WTC11 (cell line): ENCODE results near the gene NEK4. TPM values are rescaled to one million over a fixed set of nuclear protein-coding genes. Genes with fewer than 3 reads are reported as not detected.

Source experiments
- ATAC-seq: fragments of 200-7000 bp; cut with Tn5 transposase; 2 replicates; pipeline ENCODE4 v1.10.0; 2021; ENCODE audit warnings: mild to moderate bottlenecking, moderate library complexity
- CTCF ChIA-PET: fragments of 300-600 bp; sonication (Branson Sonifier 250); formaldehyde crosslinking; loops from one replicate; lab custom pipeline; 2021; ENCODE audit warnings: antibody characterized with exemption; lab: Charles Lee
- POLR2A ChIA-PET: fragments of 350-600 bp; sonication (Branson Sonifier 250); formaldehyde crosslinking; loops from one replicate; lab custom pipeline; 2021; ENCODE audit warnings: antibody characterized with exemption; lab: Charles Lee
- DNase-seq: peaks from one replicate; pipeline ENCODE4 v3.0.0; 2021; ENCODE audit warnings: low spot score
- H3K27ac Mint-ChIP-seq: 2 replicates; pipeline ENCODE4 v1.8.0; 2021; ENCODE audit warnings: mixed read lengths
- H3K27me3 Mint-ChIP-seq: 2 replicates; pipeline ENCODE4 v1.8.0; 2021; ENCODE audit warnings: low read depth, mild to moderate bottlenecking, moderate library complexity, mixed read lengths
- H3K36me3 Mint-ChIP-seq: 2 replicates; pipeline ENCODE4 v1.8.0; 2021; ENCODE audit warnings: mixed read lengths
- H3K4me1 Mint-ChIP-seq: 2 replicates; pipeline ENCODE4 v1.8.0; 2022; ENCODE audit warnings: mixed read lengths
- H3K4me3 Mint-ChIP-seq: 2 replicates; pipeline ENCODE4 v1.8.0; 2021; ENCODE audit warnings: mild to moderate bottlenecking, moderate library complexity, mixed read lengths
- H3K9me3 Mint-ChIP-seq: 2 replicates; pipeline ENCODE4 v1.8.0; 2021; ENCODE audit warnings: mixed read lengths
- ATF3 ChIP-seq: sonication (generic); formaldehyde crosslinking; conservative IDR thresholded peaks from 2 replicates; pipeline ENCODE4 v1.8.1; 2022; ENCODE audit warnings: mild to moderate bottlenecking, missing genetic modification reagents
- E2F1 ChIP-seq: sonication (generic); formaldehyde crosslinking; IDR thresholded peaks from 2 replicates; pipeline ENCODE4 v1.8.0; 2022; ENCODE audit warnings: mild to moderate bottlenecking, missing genetic modification reagents
- ELF4 ChIP-seq: sonication (generic); formaldehyde crosslinking; IDR thresholded peaks from 2 replicates; pipeline ENCODE4 v1.8.1; 2022; ENCODE audit warnings: low read depth, mild to moderate bottlenecking, moderate library complexity, missing genetic modification reagents
- ERG ChIP-seq: fragments of 250-450 bp; sonication (Bioruptor Pico); IDR thresholded peaks from 2 replicates; pipeline ENCODE4 v1.8.0; 2021; ENCODE audit warnings: mild to moderate bottlenecking
- FOXP4 ChIP-seq: sonication (generic); formaldehyde crosslinking; IDR thresholded peaks from 2 replicates; pipeline ENCODE4 v1.8.0; 2022; ENCODE audit warnings: mild to moderate bottlenecking, missing genetic modification reagents
- GABPB1 ChIP-seq: sonication (generic); formaldehyde crosslinking; IDR thresholded peaks from 2 replicates; pipeline ENCODE4 v1.8.1; 2023; ENCODE audit warnings: mild to moderate bottlenecking, missing genetic modification reagents
- GTF2I ChIP-seq: fragments of 250-450 bp; sonication (Bioruptor Pico); conservative IDR thresholded peaks from 2 replicates; pipeline ENCODE4 v1.4.0; 2021; ENCODE audit warnings: mild to moderate bottlenecking
- HMGXB4 ChIP-seq: sonication (generic); formaldehyde crosslinking; IDR thresholded peaks from 2 replicates; pipeline ENCODE4 v1.8.1; 2023; ENCODE audit warnings: mild to moderate bottlenecking, moderate library complexity, missing genetic modification reagents
- IRF1 ChIP-seq: sonication (generic); formaldehyde crosslinking; IDR thresholded peaks from 2 replicates; pipeline ENCODE4 v1.8.0; 2023; ENCODE audit warnings: missing genetic modification reagents
- IRF2 ChIP-seq: sonication (generic); formaldehyde crosslinking; IDR thresholded peaks from 2 replicates; pipeline ENCODE4 v1.8.0; 2022; ENCODE audit warnings: low read depth, missing genetic modification reagents, borderline replicate concordance
- MLX ChIP-seq: sonication (generic); formaldehyde crosslinking; IDR thresholded peaks from 2 replicates; pipeline ENCODE4 v1.8.1; 2023; ENCODE audit warnings: mild to moderate bottlenecking, missing genetic modification reagents, moderate library complexity
- MXD4 ChIP-seq: fragments of 250-450 bp; sonication (Bioruptor Pico); IDR thresholded peaks from 2 replicates; pipeline ENCODE4 v1.8.0; 2021; ENCODE audit warnings: mild to moderate bottlenecking, moderate library complexity, borderline replicate concordance
- NFATC4 ChIP-seq: fragments of 250-450 bp; sonication (Bioruptor Pico); IDR thresholded peaks from 2 replicates; pipeline ENCODE4 v1.9.0; 2021; ENCODE audit warnings: mild to moderate bottlenecking
- NFYB ChIP-seq: sonication (generic); formaldehyde crosslinking; conservative IDR thresholded peaks from 2 replicates; pipeline ENCODE4 v1.8.0; 2022; ENCODE audit warnings: low read depth, missing genetic modification reagents
- NR1H2 ChIP-seq: sonication (generic); formaldehyde crosslinking; IDR thresholded peaks from 2 replicates; pipeline ENCODE4 v1.9.0; 2021; ENCODE audit warnings: mild to moderate bottlenecking, moderate library complexity, missing genetic modification reagents
- ZBTB43 ChIP-seq: sonication (generic); formaldehyde crosslinking; IDR thresholded peaks from 2 replicates; pipeline ENCODE4 v1.8.1; 2023; ENCODE audit warnings: mild to moderate bottlenecking, missing genetic modification reagents
- ZMAT4 ChIP-seq: fragments of 250-450 bp; sonication (Bioruptor Pico); IDR thresholded peaks from 2 replicates; pipeline ENCODE4 v1.9.0; 2021; ENCODE audit warnings: mild to moderate bottlenecking
- ZNF512 ChIP-seq: sonication (generic); formaldehyde crosslinking; IDR thresholded peaks from 2 replicates; pipeline ENCODE4 v1.8.1; 2022; ENCODE audit warnings: missing genetic modification reagents, borderline replicate concordance
- ZSCAN18 ChIP-seq: fragments of 250-450 bp; sonication (Bioruptor Pico); IDR thresholded peaks from 2 replicates; pipeline ENCODE4 v2.1.2; 2022; ENCODE audit warnings: mild to moderate bottlenecking, moderate library complexity
- total RNA-seq: library from RNA; stranded (reverse); gene quantifications from 3 replicates; pipeline ENCODE4 v1.2.3, GENCODE V29; 2021

Gene NEK4
- total RNA-seq, 1 experiment from 2014 or later = 31.4 TPM

GRCh38 chr3:52813810-52814209 lies 43.1 kb upstream of the NEK4 start:
- Mint-ChIP-seq H3K27me3 (no peaks in the 10 kb centered on the region), H3K27ac (no peak overlapping the region), H3K36me3 (no peaks in the 10 kb centered on the region), H3K4me3 (no peak overlapping the region), H3K4me1 (no peaks in the 10 kb centered on the region), H3K9me3 (no peaks in the 10 kb centered on the region)
- POLR2A ChIA-PET = no interaction called here
- no peak for DNase-seq
- CTCF ChIA-PET = interaction anchor here (3.6 to 5.1 kb wide), 2 partner anchors 15 to 21 kb away, joined by 14 to 25 read pairs; no protein-coding TSS in a partner anchor
- no peak for ATAC-seq
- no peak for TF ChIP-seq ATF3 (CRISPR knock-in tag)
- TF ChIP-seq MLX (CRISPR knock-in tag) = no peak
- no peak for TF ChIP-seq ZNF512 (CRISPR knock-in tag)
- TF ChIP-seq HMGXB4 (CRISPR knock-in tag) = no peak
- TF ChIP-seq IRF1 (CRISPR knock-in tag) = no peak
- TF ChIP-seq NFYB (CRISPR knock-in tag) = no peak
- TF ChIP-seq ZBTB43 (CRISPR knock-in tag) = no peak
- no peak for TF ChIP-seq E2F1
- no peak for TF ChIP-seq MXD4 (CRISPR knock-in tag)
- no peak for TF ChIP-seq NR1H2 (CRISPR knock-in tag)

GRCh38 chr3:52811452-52812011 lies 40.8 kb upstream of the NEK4 start:
- Mint-ChIP-seq H3K27ac (no peak overlapping the region), H3K27me3 (peaks cover 3% of the 10 kb centered on the region; the same call in 1 of the 2 replicates), H3K9me3 (no peaks in the 10 kb centered on the region), H3K4me3 (no peak overlapping the region), H3K4me1 (no peaks in the 10 kb centered on the region), H3K36me3 (no peaks in the 10 kb centered on the region)
- no peak for DNase-seq
- ATAC-seq = no peak
- ChIA-PET POLR2A (interaction anchor here (0.6 to 0.7 kb wide), 2 partner anchors 10 to 70 kb away, joined by 3 read pairs; no protein-coding TSS in a partner anchor), CTCF (interaction anchor here (3.6 to 5.5 kb wide), 3 partner anchors 10 to 19 kb away, joined by 14 to 34 read pairs (median 25); no protein-coding TSS in a partner anchor)
- TF ChIP-seq FOXP4 (CRISPR knock-in tag) (no peak), ZMAT4 (CRISPR knock-in tag) (no peak), ZSCAN18 (CRISPR knock-in tag) (no peak), NFATC4 (CRISPR knock-in tag) (no peak), GTF2I (CRISPR knock-in tag) (no peak), MLX (CRISPR knock-in tag) (no peak), GABPB1 (CRISPR knock-in tag) (no peak), IRF2 (CRISPR knock-in tag) (no peak), ELF4 (CRISPR knock-in tag) (no peak), ERG (CRISPR knock-in tag) (no peak)
